Hematopoietic multipotent progenitor cell treated with erythropoietin and hydrocortisone succinate and interleukin-3 and kit ligand, for 8 days (in vitro differentiated cells): ENCODE results near the gene CHPF2.

ENCODE experiments used
- DNase-seq: peaks from one replicate; pipeline ENCODE4 v3.0.0-alpha.2; 2015

Gene CHPF2

GRCh38 chr7:151205730-151206129 is 26.6 kb upstream of the CHPF2 start:
- DNase-seq, result no peak

GRCh38 chr7:151206914-151207313 is 25.4 kb upstream of the CHPF2 start:
- DNase-seq, result peak; percentile 40

GRCh38 chr7:151207315-151207714 is 25.0 kb upstream of the CHPF2 start:
- no peak for DNase-seq

- no peak for DNase-seq
Observed at GRCh38 chr7:151207804-151208203, 24.5 kb upstream of the CHPF2 start.

- no peak for DNase-seq
Observed at GRCh38 chr7:151208253-151208862, 23.9 kb upstream of the CHPF2 start.

- no peak for DNase-seq
Observed at GRCh38 chr7:151209588-151209987, 22.7 kb upstream of the CHPF2 start.

GRCh38 chr7:151210087-151210854 is 22.0 kb upstream of the CHPF2 start, which contains the start of gene H2BK1:
Gene H2BK1, minus strand, starts transcription at chr7:151210488. Its CDS starts 170 bp downstream, at chr7:151210318.
- no peak for DNase-seq

GRCh38 chr7:151211155-151211772 is 21.0 kb upstream of the CHPF2 start:
- DNase-seq, result no peak

GRCh38 chr7:151212626-151213025 is 19.7 kb upstream of the CHPF2 start:
- DNase-seq, result no peak

GRCh38 chr7:151213826-151214225 is 18.5 kb upstream of the CHPF2 start:
- DNase-seq, result no peak

- DNase-seq, result no peak
Observed at GRCh38 chr7:151215396-151215795, 16.9 kb upstream of the CHPF2 start.

GRCh38 chr7:151218170-151218569 is 14.1 kb upstream of the CHPF2 start:
- DNase-seq, result no peak

GRCh38 chr7:151223728-151224127 is 8.6 kb upstream of the CHPF2 start:
- no peak for DNase-seq

- DNase-seq, result no peak
Observed at GRCh38 chr7:151225948-151226510, 6.3 kb upstream of the CHPF2 start.

- DNase-seq, result no peak
Observed at GRCh38 chr7:151226560-151226874, 5.8 kb upstream of the CHPF2 start.

- DNase-seq, result peak; percentile 98
Observed at GRCh38 chr7:151226875-151227782, 5.2 kb upstream of the CHPF2 start, which contains the start of gene ABCF2. Gene ABCF2, minus strand, starts transcription at chr7:151227205. Its CDS starts 747 bp downstream, at chr7:151226458.

GRCh38 chr7:151228024-151228866 is 4.0 kb upstream of the CHPF2 start:
- no peak for DNase-seq

GRCh38 chr7:151229249-151229648 is 3.0 kb upstream of the CHPF2 start:
- DNase-seq, result no peak

- no peak for DNase-seq
Observed at GRCh38 chr7:151231080-151231479, 1.2 kb upstream of the CHPF2 start.

GRCh38 chr7:151232917-151233701 is 826 bp downstream of the CHPF2 start:
- peak; percentile 85 for DNase-seq

GRCh38 chr7:151233804-151234203 is 1.5 kb downstream of the CHPF2 start:
- DNase-seq, result no peak
